ENCODE data around the gene ZNRF3.

GRCh38 chr22:29090039-29090438 lies 206.7 kb downstream of the ZNRF3 start:
- TF ChIP-seq CTCF (IDR thresholded peaks at IDR 0.05; ENCODE audit: poor library complexity, severe bottlenecking), result no peak
- no peak for TF ChIP-seq REST (IDR thresholded peaks at IDR 0.05; ENCODE audit: borderline replicate concordance)
- no peak for TF ChIP-seq EP300 (conservative IDR thresholded peaks at IDR 0.05; ENCODE audit: poor library complexity, severe bottlenecking)
- no peak for TF ChIP-seq EZH2 (IDR thresholded peaks at IDR 0.05; ENCODE audit: borderline replicate concordance, insufficient read depth, low read length, poor library complexity, severe bottlenecking)
- TF ChIP-seq SMC3 (conservative IDR thresholded peaks at IDR 0.05; ENCODE audit: poor library complexity), result no peak
- TF ChIP-seq RAD21 (conservative IDR thresholded peaks at IDR 0.05), result no peak
- no peak for TF ChIP-seq POLR2AphosphoS5 (IDR thresholded peaks at IDR 0.05)
- no peak for TF ChIP-seq TAF1 (IDR thresholded peaks at IDR 0.05; ENCODE audit: low read depth)
- no peak for TF ChIP-seq MXI1 (conservative IDR thresholded peaks at IDR 0.05; ENCODE audit: poor library complexity, severe bottlenecking)
